Chondrocyte (in vitro differentiated cells): ENCODE results near the gene KATNAL2. TPM values are rescaled to one million over a fixed set of nuclear protein-coding genes. Genes with fewer than 3 reads are reported as not detected.
A peak's percentile ranks its signal among the peaks of the same experiment; 100 is the strongest.

Experiments
- DNase-seq: peaks from one replicate; pipeline ENCODE4 v3.0.0; 2021; ENCODE audit warnings: mixed read lengths, low spot score
- H3K27ac Mint-ChIP-seq: one replicate; pipeline ENCODE4 v1.8.0; 2021; ENCODE audit warnings: mild to moderate bottlenecking, moderate library complexity, mixed read lengths; ENCODE audit not compliant: unreplicated experiment
- H3K27me3 Mint-ChIP-seq: 2 replicates; pipeline ENCODE4 v1.8.0; 2021; ENCODE audit warnings: low read depth, mixed read lengths
- H3K36me3 Mint-ChIP-seq: 2 replicates; pipeline ENCODE4 v1.8.0; 2021; ENCODE audit warnings: low read depth, mixed read lengths
- H3K4me1 Mint-ChIP-seq: 2 replicates; pipeline ENCODE4 v1.8.0; 2021; ENCODE audit warnings: low read depth, mild to moderate bottlenecking, mixed read lengths
- H3K4me3 Mint-ChIP-seq: one replicate; pipeline ENCODE4 v1.8.0; 2021; ENCODE audit warnings: mild to moderate bottlenecking, moderate library complexity, mixed read lengths; ENCODE audit not compliant: unreplicated experiment
- H3K9me3 Mint-ChIP-seq: 2 replicates; pipeline ENCODE4 v1.8.0; 2021; ENCODE audit warnings: low read depth, mixed read lengths
- total RNA-seq: library from RNA; stranded (reverse); gene quantifications from 3 replicates; pipeline ENCODE4 v1.2.1, GENCODE V29; 2021
- TF ChIP-seq, protein P1 (sequence below): fragments of 200-600 bp; sonication (generic); IDR thresholded peaks from 2 replicates; pipeline ENCODE4 v1.5.0; 2021; ENCODE audit warnings: antibody characterized with exemption, mild to moderate bottlenecking, moderate library complexity

Gene KATNAL2
- total RNA-seq, 1 donor from 2014 or later, result 7.4 TPM

DNA sequence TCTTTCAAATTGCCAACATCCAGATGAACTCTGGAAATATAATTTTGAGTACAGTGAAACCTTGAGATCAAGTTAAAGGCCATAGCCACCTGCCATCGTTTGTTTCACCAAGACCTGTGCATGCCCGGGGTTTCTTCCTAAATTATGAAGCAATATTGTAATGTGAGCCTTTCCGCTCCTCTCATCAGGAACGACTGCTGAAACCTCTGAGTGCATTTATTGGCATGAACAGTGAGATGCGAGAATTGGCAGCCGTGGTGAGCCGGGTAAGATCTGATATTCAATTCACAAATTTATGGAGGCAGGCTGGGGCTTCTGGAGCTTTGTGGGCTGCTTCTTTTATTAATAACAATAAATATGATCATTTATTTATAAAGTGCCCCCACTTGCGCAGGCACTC lies 145.7 kb downstream of the KATNAL2 start:
- H3K36me3 Mint-ChIP-seq, result peaks cover 6% of the 10 kb centered on the region
- no peaks in the 10 kb centered on the region for H3K9me3 Mint-ChIP-seq
- no peaks in the 10 kb centered on the region for H3K27me3 Mint-ChIP-seq
- no peak overlapping the region for H3K4me3 Mint-ChIP-seq
- TF ChIP-seq, protein P1, sequence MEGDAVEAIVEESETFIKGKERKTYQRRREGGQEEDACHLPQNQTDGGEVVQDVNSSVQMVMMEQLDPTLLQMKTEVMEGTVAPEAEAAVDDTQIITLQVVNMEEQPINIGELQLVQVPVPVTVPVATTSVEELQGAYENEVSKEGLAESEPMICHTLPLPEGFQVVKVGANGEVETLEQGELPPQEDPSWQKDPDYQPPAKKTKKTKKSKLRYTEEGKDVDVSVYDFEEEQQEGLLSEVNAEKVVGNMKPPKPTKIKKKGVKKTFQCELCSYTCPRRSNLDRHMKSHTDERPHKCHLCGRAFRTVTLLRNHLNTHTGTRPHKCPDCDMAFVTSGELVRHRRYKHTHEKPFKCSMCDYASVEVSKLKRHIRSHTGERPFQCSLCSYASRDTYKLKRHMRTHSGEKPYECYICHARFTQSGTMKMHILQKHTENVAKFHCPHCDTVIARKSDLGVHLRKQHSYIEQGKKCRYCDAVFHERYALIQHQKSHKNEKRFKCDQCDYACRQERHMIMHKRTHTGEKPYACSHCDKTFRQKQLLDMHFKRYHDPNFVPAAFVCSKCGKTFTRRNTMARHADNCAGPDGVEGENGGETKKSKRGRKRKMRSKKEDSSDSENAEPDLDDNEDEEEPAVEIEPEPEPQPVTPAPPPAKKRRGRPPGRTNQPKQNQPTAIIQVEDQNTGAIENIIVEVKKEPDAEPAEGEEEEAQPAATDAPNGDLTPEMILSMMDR, result no peak
- DNase-seq, result no peak
- no peak overlapping the region for H3K27ac Mint-ChIP-seq
- H3K4me1 Mint-ChIP-seq, result no peaks in the 10 kb centered on the region

DNA sequence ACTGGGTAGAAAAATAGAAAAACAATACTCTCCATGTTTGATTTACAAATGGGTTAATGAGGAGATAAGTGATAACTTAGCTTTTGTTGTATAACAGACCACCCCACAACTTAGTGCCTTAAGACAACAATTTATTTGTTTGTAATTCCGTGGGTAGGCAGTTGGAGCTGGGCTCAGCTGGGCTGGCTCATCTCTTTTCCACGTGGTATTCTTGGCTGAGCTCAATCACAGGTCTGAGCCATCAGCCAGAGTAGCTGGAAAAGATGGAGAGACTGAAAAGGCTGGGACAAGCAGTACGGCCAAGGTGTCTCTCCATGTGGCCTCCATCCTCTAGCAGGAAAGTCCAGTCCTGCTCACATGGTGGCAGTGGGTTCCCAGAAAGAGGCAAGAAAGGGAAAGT lies 150.2 kb downstream of the KATNAL2 start:
- H3K36me3 Mint-ChIP-seq, result peaks cover 2% of the 10 kb centered on the region
- no peak overlapping the region for H3K4me3 Mint-ChIP-seq
- H3K27me3 Mint-ChIP-seq, result no peaks in the 10 kb centered on the region
- no peak for DNase-seq
- no peak overlapping the region for H3K27ac Mint-ChIP-seq
- H3K9me3 Mint-ChIP-seq, result no peaks in the 10 kb centered on the region
- TF ChIP-seq, protein P1, result no peak
- H3K4me1 Mint-ChIP-seq, result no peaks in the 10 kb centered on the region

DNA sequence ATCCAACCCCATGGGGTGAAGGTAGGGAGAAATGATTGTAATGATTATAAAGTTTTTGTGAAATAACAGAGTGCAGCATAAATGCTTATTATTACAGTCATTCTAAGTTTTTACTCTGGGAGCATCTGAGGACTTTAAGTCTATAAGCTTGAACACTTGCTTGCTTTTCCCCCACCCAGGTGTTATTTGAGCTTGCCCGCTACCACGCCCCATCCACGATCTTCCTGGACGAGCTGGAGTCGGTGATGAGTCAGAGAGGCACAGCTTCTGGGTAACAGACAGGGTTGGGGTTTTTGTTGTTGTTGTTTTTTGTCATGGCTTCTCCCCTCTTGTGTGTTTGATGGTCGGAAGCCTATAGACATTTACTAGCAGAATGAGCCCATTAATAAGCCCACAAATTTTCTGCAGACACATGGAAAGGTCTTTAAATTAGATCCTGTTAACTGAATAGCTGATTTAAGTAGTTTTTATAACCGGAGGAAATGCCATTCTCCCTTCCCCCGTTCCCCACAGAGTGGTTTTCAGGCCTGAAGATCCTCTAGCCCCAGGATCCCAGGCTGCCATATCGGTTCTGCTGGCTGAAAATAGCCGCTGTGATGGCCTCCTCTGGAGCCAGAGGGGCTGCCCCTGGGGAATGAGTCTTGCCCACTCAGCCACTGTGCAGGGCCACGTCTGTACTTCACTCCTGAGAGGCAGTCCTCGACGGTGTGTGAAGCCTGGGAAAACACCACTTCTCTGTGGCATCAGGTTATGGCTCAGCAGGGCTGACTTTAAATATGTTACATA lies 157.9 kb downstream of the KATNAL2 start:
- Mint-ChIP-seq H3K36me3 (peaks cover 8% of the 10 kb centered on the region), H3K27ac (peak overlapping the region; percentile 49), H3K9me3 (no peaks in the 10 kb centered on the region), H3K4me3 (no peak overlapping the region), H3K4me1 (peaks cover 18% of the 10 kb centered on the region), H3K27me3 (no peaks in the 10 kb centered on the region)
- TF ChIP-seq, protein P1, result no peak
- no peak for DNase-seq

DNA sequence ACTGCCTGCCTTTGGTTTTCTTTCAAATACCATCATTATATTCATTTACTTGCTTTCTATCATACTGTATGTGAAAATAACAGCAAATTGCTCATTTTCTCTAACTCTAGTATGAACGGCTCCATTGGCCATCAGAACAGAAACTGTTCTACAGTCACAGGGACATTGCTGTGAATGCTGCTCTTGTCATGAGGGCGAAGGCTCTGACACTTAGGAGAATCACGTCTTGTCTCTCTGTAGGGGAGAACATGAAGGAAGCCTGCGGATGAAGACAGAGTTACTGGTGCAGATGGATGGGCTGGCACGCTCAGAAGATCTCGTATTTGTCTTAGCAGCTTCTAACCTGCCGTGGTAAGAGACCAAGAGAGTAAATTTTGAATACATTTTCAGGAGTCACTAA lies 159.7 kb downstream of the KATNAL2 start:
- no peak for DNase-seq
- H3K4me1 Mint-ChIP-seq, result peaks cover 18% of the 10 kb centered on the region
- no peak overlapping the region for H3K4me3 Mint-ChIP-seq
- TF ChIP-seq, protein P1, result no peak
- no peaks in the 10 kb centered on the region for H3K9me3 Mint-ChIP-seq
- no peaks in the 10 kb centered on the region for H3K27me3 Mint-ChIP-seq
- no peak overlapping the region for H3K27ac Mint-ChIP-seq
- H3K36me3 Mint-ChIP-seq, result peaks cover 8% of the 10 kb centered on the region

DNA sequence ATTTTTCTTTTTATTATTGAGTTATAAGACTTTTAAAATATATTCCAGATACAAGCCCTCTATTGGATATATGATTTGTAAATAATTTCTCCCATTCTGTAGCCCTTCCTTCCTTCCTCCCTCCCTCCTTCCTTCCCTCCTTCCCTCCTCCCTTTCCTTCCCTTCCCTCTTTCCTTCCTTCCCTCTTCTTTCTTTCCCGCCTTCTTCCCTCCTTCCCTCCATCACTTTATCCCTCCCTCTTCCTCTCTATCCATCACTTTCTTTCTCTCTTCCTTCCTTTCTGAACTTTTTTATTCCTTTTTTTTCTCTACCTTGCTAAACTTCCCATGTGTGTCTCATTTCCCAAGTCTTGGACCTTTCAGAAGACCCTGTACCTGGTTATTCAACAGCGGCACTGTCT lies 163.5 kb downstream of the KATNAL2 start:
- Mint-ChIP-seq H3K36me3 (peaks cover 11% of the 10 kb centered on the region), H3K4me1 (peaks cover under 1% of the 10 kb centered on the region), H3K27me3 (no peaks in the 10 kb centered on the region), H3K27ac (no peak overlapping the region), H3K4me3 (no peak overlapping the region), H3K9me3 (no peaks in the 10 kb centered on the region)
- TF ChIP-seq, protein P1, result no peak
- DNase-seq, result no peak
